GM20000 (cell line): ENCODE data around the gene NAGS.
"Not testable (repeated sequence)": the region's sequence is repeated elsewhere in the genome, so short reads cannot be mapped to it uniquely, and the experiment has no call there.

Source experiments
- DNase-seq: peaks from one replicate; pipeline ENCODE4 v3.0.0; 2012; ENCODE audit warnings: low spot score
- TF ChIP-seq, protein P1 (sequence below): IDR thresholded peaks from 2 replicates; pipeline ENCODE4 v1.5.1; 2012; ENCODE audit warnings: mild to moderate bottlenecking, control low read depth; ENCODE audit errors: extremely low read depth, missing control alignments

NAGS gene

DNA sequence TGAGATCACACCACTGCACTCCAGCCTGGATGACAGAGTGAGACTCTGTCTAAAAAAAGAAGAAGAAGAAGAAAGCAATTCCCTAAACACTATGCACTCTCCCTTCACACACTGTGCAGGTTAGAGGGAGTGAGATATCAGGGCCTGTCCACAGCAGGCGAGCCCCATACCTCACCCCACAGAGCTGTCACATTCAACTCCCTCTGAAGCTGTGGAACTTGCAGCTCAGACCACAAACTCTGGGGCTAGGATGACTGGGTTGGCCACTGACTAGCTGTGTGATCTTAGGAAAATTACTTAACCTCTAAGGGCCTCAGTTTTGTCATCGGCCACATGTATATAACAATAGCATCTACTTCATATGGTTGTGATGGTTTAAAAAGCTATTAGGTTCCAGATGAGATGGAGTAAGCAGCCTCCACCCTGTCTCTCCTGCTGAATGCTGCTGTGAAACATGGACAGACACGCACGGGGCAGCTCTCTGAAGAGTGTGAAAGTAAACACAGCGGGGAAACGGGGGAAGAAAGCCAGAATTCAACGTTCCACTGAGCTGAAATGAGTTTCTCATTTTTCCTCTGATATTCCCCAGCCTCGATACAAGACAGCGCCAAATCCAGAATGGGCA, 37.1 kb upstream of the NAGS start:
- no peak for DNase-seq
- TF ChIP-seq, protein P1, sequence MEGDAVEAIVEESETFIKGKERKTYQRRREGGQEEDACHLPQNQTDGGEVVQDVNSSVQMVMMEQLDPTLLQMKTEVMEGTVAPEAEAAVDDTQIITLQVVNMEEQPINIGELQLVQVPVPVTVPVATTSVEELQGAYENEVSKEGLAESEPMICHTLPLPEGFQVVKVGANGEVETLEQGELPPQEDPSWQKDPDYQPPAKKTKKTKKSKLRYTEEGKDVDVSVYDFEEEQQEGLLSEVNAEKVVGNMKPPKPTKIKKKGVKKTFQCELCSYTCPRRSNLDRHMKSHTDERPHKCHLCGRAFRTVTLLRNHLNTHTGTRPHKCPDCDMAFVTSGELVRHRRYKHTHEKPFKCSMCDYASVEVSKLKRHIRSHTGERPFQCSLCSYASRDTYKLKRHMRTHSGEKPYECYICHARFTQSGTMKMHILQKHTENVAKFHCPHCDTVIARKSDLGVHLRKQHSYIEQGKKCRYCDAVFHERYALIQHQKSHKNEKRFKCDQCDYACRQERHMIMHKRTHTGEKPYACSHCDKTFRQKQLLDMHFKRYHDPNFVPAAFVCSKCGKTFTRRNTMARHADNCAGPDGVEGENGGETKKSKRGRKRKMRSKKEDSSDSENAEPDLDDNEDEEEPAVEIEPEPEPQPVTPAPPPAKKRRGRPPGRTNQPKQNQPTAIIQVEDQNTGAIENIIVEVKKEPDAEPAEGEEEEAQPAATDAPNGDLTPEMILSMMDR, result no peak

GRCh38 chr17:43970366-43970765, 34.1 kb upstream of the NAGS start:
- no peak for DNase-seq
- TF ChIP-seq, protein P1, result no peak

DNA sequence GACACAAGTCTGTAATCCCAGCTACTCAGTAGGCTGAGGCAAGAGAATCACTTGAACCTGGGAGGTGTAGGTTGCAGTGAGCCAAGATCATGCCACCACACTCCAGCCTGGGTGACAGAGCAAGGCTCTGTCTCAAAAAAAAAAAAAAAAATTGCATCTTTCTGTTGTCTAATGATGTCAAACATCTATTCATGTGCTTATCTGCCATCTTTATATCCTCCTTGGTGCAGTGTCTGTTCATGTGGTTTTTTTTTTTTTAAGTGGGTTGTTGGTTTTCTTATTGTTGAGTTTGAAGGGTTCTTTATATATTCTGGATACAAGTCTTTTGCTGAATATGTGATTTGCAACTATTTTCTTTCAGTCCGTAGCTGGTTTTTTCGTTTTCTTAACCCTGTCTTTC, 33.0 kb upstream of the NAGS start:
- DNase-seq, result not testable (repeated sequence)

GRCh38 chr17:43972444-43973212, 31.8 kb upstream of the NAGS start:
- not testable (repeated sequence) for DNase-seq

DNA sequence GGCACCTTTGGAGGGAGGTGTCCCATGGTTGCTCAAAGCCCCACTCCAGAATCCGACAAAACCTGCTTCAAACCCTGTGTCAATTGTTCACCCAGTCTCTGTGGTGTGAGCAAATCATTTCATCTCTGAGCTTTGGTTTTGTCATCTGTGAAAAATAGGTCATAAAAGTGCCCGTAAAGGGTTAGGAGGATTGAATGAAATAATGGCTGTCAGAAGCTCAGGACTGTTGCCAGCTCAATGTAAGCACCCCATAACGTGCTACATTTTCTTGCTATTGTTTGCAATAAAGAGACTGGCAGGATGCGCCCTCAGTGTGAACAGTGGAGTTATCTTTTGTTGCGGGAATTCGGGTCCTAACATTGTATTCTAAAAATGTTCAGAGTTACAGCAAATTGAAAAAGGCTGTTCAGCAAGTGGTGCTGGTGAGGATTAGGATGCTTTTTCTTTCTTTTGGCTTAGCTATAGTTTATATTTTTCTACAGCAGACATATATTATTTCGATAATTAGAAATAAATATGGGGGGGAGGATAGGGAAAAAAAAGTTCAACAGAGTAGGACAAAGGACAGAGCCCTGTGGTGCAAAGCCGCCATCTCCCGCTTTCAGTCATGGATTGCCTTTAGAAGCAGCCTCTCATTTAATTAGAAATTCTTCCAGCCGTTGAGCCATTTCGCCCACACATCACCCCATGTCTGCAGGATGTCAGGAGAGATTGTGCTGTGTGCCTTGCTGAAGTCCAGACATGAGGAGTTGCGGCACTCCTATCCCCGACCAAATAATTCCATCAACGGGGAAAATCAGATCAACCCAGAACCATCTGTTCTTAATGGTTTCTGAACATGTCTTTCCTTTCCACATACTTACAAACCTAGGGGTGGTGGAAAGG, 29.8 kb upstream of the NAGS start:
- TF ChIP-seq, protein P1, result no peak
- no peak for DNase-seq

GRCh38 chr17:43975898-43976297, 28.5 kb upstream of the NAGS start:
- TF ChIP-seq, protein P1, result no peak
- no peak for DNase-seq

GRCh38 chr17:43976963-43977837, 27.2 kb upstream of the NAGS start:
- DNase-seq, result no peak
- TF ChIP-seq, protein P1, result no peak

DNA sequence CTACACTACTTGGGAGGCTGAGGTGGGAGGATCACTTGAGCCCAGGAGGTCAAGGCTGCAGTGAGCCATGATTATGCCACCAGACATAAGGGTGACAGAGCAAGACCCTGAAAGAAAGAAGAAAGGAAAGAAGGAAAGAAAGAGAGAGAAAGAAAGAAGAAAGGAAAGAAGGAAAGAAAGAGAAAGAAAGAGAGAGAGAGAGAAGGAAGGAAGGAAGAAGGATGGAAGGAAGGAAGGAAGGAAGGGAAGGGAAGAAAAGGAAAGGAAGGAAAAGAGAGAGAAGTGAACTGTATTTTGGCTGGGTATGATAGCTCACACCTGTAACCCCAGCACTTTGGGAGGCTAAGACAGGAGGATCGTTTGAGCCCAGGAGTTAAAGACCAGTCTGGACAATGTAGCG, 26.3 kb upstream of the NAGS start:
- DNase-seq, result no peak
- TF ChIP-seq, protein P1, result no peak
